Measurements from ENCODE around the gene FAM181A. TPM values are rescaled to one million over a fixed set of nuclear protein-coding genes. Genes with fewer than 3 reads are reported as not detected.

The FAM181A gene
- total RNA-seq, 1 experiment from 2014 or later: not detected

DNA sequence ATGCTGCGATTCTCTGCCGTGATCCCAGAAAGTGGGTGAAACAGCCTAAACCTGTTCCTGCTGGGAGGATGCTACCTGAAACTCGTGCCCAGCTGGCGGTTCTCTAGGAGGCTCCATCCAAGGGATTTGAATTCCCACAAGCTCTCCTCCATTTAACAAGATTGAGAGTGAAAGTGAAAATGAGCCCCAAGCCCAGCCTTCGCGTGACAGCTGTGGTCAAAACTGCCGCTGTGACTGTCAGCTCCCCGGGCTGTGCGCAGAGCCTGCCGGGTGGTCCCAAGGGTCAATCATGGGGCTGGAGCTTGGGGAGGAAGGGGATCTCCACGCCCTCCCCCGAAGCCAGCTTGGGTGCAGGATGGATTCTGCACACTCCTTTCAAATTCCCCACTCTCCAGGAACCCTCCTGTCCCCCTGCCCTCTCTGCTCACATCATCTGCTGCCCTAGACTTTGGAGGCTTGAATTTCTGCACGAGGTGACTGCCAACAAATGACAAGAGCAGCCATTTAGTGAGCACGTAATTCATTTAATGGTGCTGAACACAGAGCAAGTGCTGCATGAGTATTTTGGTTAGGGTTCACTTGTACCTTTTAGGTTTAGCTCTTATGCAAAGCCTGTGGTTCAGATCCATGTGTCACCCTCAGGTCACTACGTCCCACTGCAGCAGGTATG is 44.0 kb downstream of the FAM181A start:
- peak overlapping the region; percentile 54 for H2AFZ ChIP-seq (ENCODE audit: low read length)
- no peak for TF ChIP-seq EZH2phosphoT487 (IDR thresholded peaks at IDR 0.05; ENCODE audit: borderline replicate concordance, low read length)
- TF ChIP-seq EZH2 (IDR thresholded peaks at IDR 0.05; ENCODE audit: low read length, unreplicated experiment): no peak
- TF ChIP-seq, protein P1, sequence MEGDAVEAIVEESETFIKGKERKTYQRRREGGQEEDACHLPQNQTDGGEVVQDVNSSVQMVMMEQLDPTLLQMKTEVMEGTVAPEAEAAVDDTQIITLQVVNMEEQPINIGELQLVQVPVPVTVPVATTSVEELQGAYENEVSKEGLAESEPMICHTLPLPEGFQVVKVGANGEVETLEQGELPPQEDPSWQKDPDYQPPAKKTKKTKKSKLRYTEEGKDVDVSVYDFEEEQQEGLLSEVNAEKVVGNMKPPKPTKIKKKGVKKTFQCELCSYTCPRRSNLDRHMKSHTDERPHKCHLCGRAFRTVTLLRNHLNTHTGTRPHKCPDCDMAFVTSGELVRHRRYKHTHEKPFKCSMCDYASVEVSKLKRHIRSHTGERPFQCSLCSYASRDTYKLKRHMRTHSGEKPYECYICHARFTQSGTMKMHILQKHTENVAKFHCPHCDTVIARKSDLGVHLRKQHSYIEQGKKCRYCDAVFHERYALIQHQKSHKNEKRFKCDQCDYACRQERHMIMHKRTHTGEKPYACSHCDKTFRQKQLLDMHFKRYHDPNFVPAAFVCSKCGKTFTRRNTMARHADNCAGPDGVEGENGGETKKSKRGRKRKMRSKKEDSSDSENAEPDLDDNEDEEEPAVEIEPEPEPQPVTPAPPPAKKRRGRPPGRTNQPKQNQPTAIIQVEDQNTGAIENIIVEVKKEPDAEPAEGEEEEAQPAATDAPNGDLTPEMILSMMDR (conservative IDR thresholded peaks at IDR 0.05; ENCODE audit: low read depth, low read length): no peak
- POLR2A ChIA-PET (ENCODE audit: unreplicated experiment): no interaction called here
- no peak overlapping the region for H3K27ac ChIP-seq (ENCODE audit: low read length)
- no TSS peak for BruUV-seq (replicated peaks)
- no peaks in the 10 kb centered on the region for H3K79me2 ChIP-seq (ENCODE audit: low read length)
- H3K4me3 ChIP-seq (ENCODE audit: low read length): peak overlapping the region; percentile 41; the same call in 1 of the 2 replicates
- no peak for DNase-seq
- H3K9me2 ChIP-seq (replicated peaks; ENCODE audit: low read length): no peaks in the 10 kb centered on the region
- intact Hi-C loops (cut with micrococcal nuclease): loop anchor here (1.0 kb wide), 1 partner anchor 30 kb away; no protein-coding TSS in a partner anchor
- no peaks in the 10 kb centered on the region for H3K9me3 ChIP-seq (ENCODE audit: low read length)
- H4K20me1 ChIP-seq (ENCODE audit: low read length): no peaks in the 10 kb centered on the region
- H3F3A ChIP-seq (ENCODE audit: low read length, unreplicated experiment): no peaks in the 10 kb centered on the region
- no peak overlapping the region for H3K9ac ChIP-seq (ENCODE audit: low read length)
- no peaks in the 10 kb centered on the region for H3K36me3 ChIP-seq (ENCODE audit: low read depth, low read length)
- no peaks in the 10 kb centered on the region for H3K27me3 ChIP-seq (ENCODE audit: low read length)
- CTCF ChIA-PET: interaction anchor here (1.4 kb wide), 1 partner anchor 32 kb away, joined by 15 read pairs; no protein-coding TSS in a partner anchor
- ATAC-seq: peak; percentile 17
- H3K4me1 ChIP-seq (ENCODE audit: insufficient read depth, low read length): no peaks in the 10 kb centered on the region
- peak overlapping the region; percentile 68 for H3K4me2 ChIP-seq (ENCODE audit: low read length)

- DNase-seq: no peak
- H3F3A ChIP-seq (ENCODE audit: low read length, unreplicated experiment): no peaks in the 10 kb centered on the region
- TF ChIP-seq, protein P1 (conservative IDR thresholded peaks at IDR 0.05; ENCODE audit: low read depth, low read length): no peak
- TF ChIP-seq EZH2 (IDR thresholded peaks at IDR 0.05; ENCODE audit: low read length, unreplicated experiment) (no peak), EZH2phosphoT487 (IDR thresholded peaks at IDR 0.05; ENCODE audit: borderline replicate concordance, low read length) (no peak)
- no peaks in the 10 kb centered on the region for H4K20me1 ChIP-seq (ENCODE audit: low read length)
- ChIA-PET POLR2A (ENCODE audit: unreplicated experiment) (no interaction called here), CTCF (no interaction called here)
- no peak overlapping the region for H3K9ac ChIP-seq (ENCODE audit: low read length)
- H3K9me3 ChIP-seq (ENCODE audit: low read length): no peaks in the 10 kb centered on the region
- no peak overlapping the region for H3K4me2 ChIP-seq (ENCODE audit: low read length)
- no peaks in the 10 kb centered on the region for H3K79me2 ChIP-seq (ENCODE audit: low read length)
- no peak overlapping the region for H2AFZ ChIP-seq (ENCODE audit: low read length)
- no TSS peak for BruUV-seq (replicated peaks)
- intact Hi-C loops (cut with micrococcal nuclease): no loop called here
- no peaks in the 10 kb centered on the region for H3K4me1 ChIP-seq (ENCODE audit: insufficient read depth, low read length)
- no peak for ATAC-seq
- H3K9me2 ChIP-seq (replicated peaks; ENCODE audit: low read length): no peaks in the 10 kb centered on the region
- no peak overlapping the region for H3K27ac ChIP-seq (ENCODE audit: low read length)
- H3K27me3 ChIP-seq (ENCODE audit: low read length): 0 out of 2 replicates have a peak, but pooled peaks cover 3% of the 10 kb centered on the region
- H3K4me3 ChIP-seq (ENCODE audit: low read length): no peak overlapping the region
- H3K36me3 ChIP-seq (ENCODE audit: low read depth, low read length): no peaks in the 10 kb centered on the region
Observed at GRCh38 chr14:93971635-93972027, 44.5 kb downstream of the FAM181A start.

DNA sequence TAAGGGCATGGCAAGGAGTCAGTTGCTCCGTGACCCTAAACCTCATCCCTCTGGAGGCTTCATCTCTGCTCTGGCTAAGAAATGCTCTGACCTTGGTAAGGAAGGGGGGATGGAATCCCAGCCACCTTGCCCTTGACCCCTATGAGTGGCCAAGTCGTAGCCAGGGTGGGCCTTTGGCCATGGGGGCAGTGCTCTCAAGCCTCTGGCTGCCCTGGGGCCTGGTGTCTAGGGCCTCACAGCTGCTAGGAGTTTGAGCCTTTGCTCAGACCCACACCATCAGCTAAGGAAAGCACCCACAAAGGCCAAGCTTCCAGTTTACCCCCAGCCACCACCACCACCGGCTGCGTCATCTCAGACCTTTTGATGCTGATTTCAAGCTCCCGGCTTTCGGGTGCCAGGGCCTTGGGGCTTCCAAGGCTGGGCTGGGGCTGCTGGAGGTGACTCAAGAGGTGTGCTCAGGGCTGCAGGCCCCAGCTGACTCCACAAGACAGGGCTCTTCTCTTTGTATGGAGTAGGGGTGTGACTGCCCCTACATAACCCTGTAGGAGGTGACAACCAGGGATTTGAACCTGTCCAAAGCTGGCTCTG is 45.6 kb downstream of the FAM181A start:
- H3K9me2 ChIP-seq (replicated peaks; ENCODE audit: low read length): no peaks in the 10 kb centered on the region
- no peak overlapping the region for H3K27ac ChIP-seq (ENCODE audit: low read length)
- H3K27me3 ChIP-seq (ENCODE audit: low read length): 0 out of 2 replicates have a peak, but pooled peaks cover 6% of the 10 kb centered on the region
- H3K9me3 ChIP-seq (ENCODE audit: low read length): no peaks in the 10 kb centered on the region
- no peak overlapping the region for H2AFZ ChIP-seq (ENCODE audit: low read length)
- intact Hi-C loops (cut with micrococcal nuclease): no loop called here
- no peak for TF ChIP-seq EZH2phosphoT487 (IDR thresholded peaks at IDR 0.05; ENCODE audit: borderline replicate concordance, low read length)
- no peak for TF ChIP-seq EZH2 (IDR thresholded peaks at IDR 0.05; ENCODE audit: low read length, unreplicated experiment)
- TF ChIP-seq, protein P1 (conservative IDR thresholded peaks at IDR 0.05; ENCODE audit: low read depth, low read length): no peak
- ATAC-seq (no peak), DNase-seq (no peak)
- H3K4me3 ChIP-seq (ENCODE audit: low read length): no peak overlapping the region
- H3K9ac ChIP-seq (ENCODE audit: low read length): no peak overlapping the region
- ChIA-PET POLR2A (ENCODE audit: unreplicated experiment) (no interaction called here), CTCF (no interaction called here)
- H4K20me1 ChIP-seq (ENCODE audit: low read length): no peaks in the 10 kb centered on the region
- no peak overlapping the region for H3K4me2 ChIP-seq (ENCODE audit: low read length)
- no peaks in the 10 kb centered on the region for H3K4me1 ChIP-seq (ENCODE audit: insufficient read depth, low read length)
- no peaks in the 10 kb centered on the region for H3K79me2 ChIP-seq (ENCODE audit: low read length)
- BruUV-seq (replicated peaks): no TSS peak
- no peaks in the 10 kb centered on the region for H3K36me3 ChIP-seq (ENCODE audit: low read depth, low read length)
- H3F3A ChIP-seq (ENCODE audit: low read length, unreplicated experiment): no peaks in the 10 kb centered on the region
